Measurements from ENCODE around the gene TPRN.

- TF ChIP-seq NBN (IDR thresholded peaks at IDR 0.05; ENCODE audit: low read depth), result no peak
- TF ChIP-seq ZSCAN29 (IDR thresholded peaks at IDR 0.05), result no peak
- no peak for TF ChIP-seq ATF6 (CRISPR knock-in tag; IDR thresholded peaks at IDR 0.05)
- TF ChIP-seq, protein P1, sequence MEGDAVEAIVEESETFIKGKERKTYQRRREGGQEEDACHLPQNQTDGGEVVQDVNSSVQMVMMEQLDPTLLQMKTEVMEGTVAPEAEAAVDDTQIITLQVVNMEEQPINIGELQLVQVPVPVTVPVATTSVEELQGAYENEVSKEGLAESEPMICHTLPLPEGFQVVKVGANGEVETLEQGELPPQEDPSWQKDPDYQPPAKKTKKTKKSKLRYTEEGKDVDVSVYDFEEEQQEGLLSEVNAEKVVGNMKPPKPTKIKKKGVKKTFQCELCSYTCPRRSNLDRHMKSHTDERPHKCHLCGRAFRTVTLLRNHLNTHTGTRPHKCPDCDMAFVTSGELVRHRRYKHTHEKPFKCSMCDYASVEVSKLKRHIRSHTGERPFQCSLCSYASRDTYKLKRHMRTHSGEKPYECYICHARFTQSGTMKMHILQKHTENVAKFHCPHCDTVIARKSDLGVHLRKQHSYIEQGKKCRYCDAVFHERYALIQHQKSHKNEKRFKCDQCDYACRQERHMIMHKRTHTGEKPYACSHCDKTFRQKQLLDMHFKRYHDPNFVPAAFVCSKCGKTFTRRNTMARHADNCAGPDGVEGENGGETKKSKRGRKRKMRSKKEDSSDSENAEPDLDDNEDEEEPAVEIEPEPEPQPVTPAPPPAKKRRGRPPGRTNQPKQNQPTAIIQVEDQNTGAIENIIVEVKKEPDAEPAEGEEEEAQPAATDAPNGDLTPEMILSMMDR (IDR thresholded peaks at IDR 0.05 in 2 of 3, conservative IDR thresholded peaks at IDR 0.05 in 1 of 3; ENCODE audit: insufficient read depth in 2 of 3, low read depth in 1 of 3, low read length in 3 of 3), result no peak
- TF ChIP-seq CBFB (CRISPR knock-in tag; IDR thresholded peaks at IDR 0.05), result no peak
Observed at GRCh38 chr9:137180491-137180890, 20.1 kb downstream of the TPRN start.
